Lower lobe of right lung (tissue), 2 donors: ENCODE data around the gene RECK. TPM values are rescaled to one million over a fixed set of nuclear protein-coding genes. Genes with fewer than 3 reads are reported as not detected.
"Not testable (repeated sequence)": the region's sequence is repeated elsewhere in the genome, so short reads cannot be mapped to it uniquely, and the experiment has no call there.

Experiments used
- ATAC-seq, 2 donors: fragments of 200-7000 bp; cut with Tn5 transposase; one replicate each; pipeline ENCODE4 v1.9.1; 2020 to 2022; ENCODE audit warnings: mild to moderate bottlenecking in 2 of 2, moderate library complexity in 2 of 2
- DNase-seq: peaks from one replicate; pipeline ENCODE4 v3.0.0-alpha.2; 2020
- H3K27ac ChIP-seq: fragments of 200-600 bp; one replicate; pipeline ENCODE4 v1.8.0; 2022
- H3K27me3 ChIP-seq: fragments of 200-600 bp; one replicate; pipeline ENCODE4 v1.8.0; 2022; ENCODE audit warnings: low read depth
- H3K36me3 ChIP-seq: fragments of 200-600 bp; one replicate; pipeline ENCODE4 v1.8.0; 2022; ENCODE audit warnings: mild to moderate bottlenecking
- H3K4me1 ChIP-seq: fragments of 200-600 bp; one replicate; pipeline ENCODE4 v1.8.0; 2022
- H3K4me3 ChIP-seq: fragments of 200-600 bp; one replicate; pipeline ENCODE4 v1.8.0; 2022; ENCODE audit warnings: mild to moderate bottlenecking
- H3K9me3 ChIP-seq: fragments of 200-600 bp; one replicate; pipeline ENCODE4 v1.8.0; 2022
- intact Hi-C: fragments of 100-400 bp; cut with DNase I; formaldehyde crosslinking; loops from one replicate; pipeline ENCODE4 v1.11.0; 2022
- total RNA-seq: library from RNA; stranded (reverse); fragmentation: NEBNext Ultra II Directional; extraction: Animal tissue kit (Norgen Biotek cat#: 25700); gene quantifications from one replicate; pipeline ENCODE4 v1.2.1, GENCODE V29; 2021
- TF ChIP-seq, protein P1 (sequence below): fragments of 200-600 bp; IDR thresholded peaks from one replicate; pipeline ENCODE4 v1.8.0; 2022; ENCODE audit warnings: antibody characterized with exemption, mild to moderate bottlenecking
- donor health status: DM: no; HTN: yes; CAD: no; lungs with severe emphysema.

Gene RECK
- total RNA-seq, 1 donor from 2014 or later, result 15.2 TPM

- DNase-seq (no peak), ATAC-seq (no peak)
- intact Hi-C loops, result no loop called here
- Histone ChIP-seq H3K36me3 (peaks cover 7% of the 10 kb centered on the region), H3K27ac (no peak overlapping the region), H3K27me3 (no peaks in the 10 kb centered on the region), H3K4me3 (no peak overlapping the region), H3K9me3 (no peaks in the 10 kb centered on the region), H3K4me1 (no peaks in the 10 kb centered on the region)
- TF ChIP-seq, protein P1, sequence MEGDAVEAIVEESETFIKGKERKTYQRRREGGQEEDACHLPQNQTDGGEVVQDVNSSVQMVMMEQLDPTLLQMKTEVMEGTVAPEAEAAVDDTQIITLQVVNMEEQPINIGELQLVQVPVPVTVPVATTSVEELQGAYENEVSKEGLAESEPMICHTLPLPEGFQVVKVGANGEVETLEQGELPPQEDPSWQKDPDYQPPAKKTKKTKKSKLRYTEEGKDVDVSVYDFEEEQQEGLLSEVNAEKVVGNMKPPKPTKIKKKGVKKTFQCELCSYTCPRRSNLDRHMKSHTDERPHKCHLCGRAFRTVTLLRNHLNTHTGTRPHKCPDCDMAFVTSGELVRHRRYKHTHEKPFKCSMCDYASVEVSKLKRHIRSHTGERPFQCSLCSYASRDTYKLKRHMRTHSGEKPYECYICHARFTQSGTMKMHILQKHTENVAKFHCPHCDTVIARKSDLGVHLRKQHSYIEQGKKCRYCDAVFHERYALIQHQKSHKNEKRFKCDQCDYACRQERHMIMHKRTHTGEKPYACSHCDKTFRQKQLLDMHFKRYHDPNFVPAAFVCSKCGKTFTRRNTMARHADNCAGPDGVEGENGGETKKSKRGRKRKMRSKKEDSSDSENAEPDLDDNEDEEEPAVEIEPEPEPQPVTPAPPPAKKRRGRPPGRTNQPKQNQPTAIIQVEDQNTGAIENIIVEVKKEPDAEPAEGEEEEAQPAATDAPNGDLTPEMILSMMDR, result no peak
Observed at GRCh38 chr9:36082931-36083330, 46.2 kb downstream of the RECK start.

GRCh38 chr9:36086442-36086841, 49.7 kb downstream of the RECK start:
- no peaks in the 10 kb centered on the region for H3K27me3 ChIP-seq
- intact Hi-C loops, result no loop called here
- no peaks in the 10 kb centered on the region for H3K9me3 ChIP-seq
- ATAC-seq (no peak), DNase-seq (no peak)
- no peak overlapping the region for H3K27ac ChIP-seq
- H3K4me1 ChIP-seq, result peaks cover 6% of the 10 kb centered on the region
- H3K4me3 ChIP-seq, result no peak overlapping the region
- H3K36me3 ChIP-seq, result peaks cover 7% of the 10 kb centered on the region
- TF ChIP-seq, protein P1, result no peak

GRCh38 chr9:36087054-36087453, 50.3 kb downstream of the RECK start:
- intact Hi-C loops, H3K9me3 ChIP-seq, H3K4me3 ChIP-seq, DNase-seq, H3K27me3 ChIP-seq, H3K27ac ChIP-seq, H3K36me3 ChIP-seq, ATAC-seq: not testable (repeated sequence)
- H3K4me1 ChIP-seq, result peaks cover 12% of the 10 kb centered on the region

GRCh38 chr9:36088020-36088419, 51.3 kb downstream of the RECK start:
- DNase-seq (no peak), ATAC-seq (no peak)
- peaks cover 20% of the 10 kb centered on the region for H3K4me1 ChIP-seq
- TF ChIP-seq, protein P1, result no peak
- no peak overlapping the region for H3K27ac ChIP-seq
- H3K9me3 ChIP-seq, result no peaks in the 10 kb centered on the region
- no peak overlapping the region for H3K4me3 ChIP-seq
- intact Hi-C loops, result no loop called here
- peaks cover 7% of the 10 kb centered on the region for H3K36me3 ChIP-seq
- no peaks in the 10 kb centered on the region for H3K27me3 ChIP-seq

GRCh38 chr9:36091026-36091953, 54.6 kb downstream of the RECK start:
- no peak overlapping the region for H3K4me3 ChIP-seq
- no peaks in the 10 kb centered on the region for H3K27me3 ChIP-seq
- peaks cover 22% of the 10 kb centered on the region for H3K4me1 ChIP-seq
- ATAC-seq (no peak), DNase-seq (no peak)
- H3K36me3 ChIP-seq, result peaks cover under 1% of the 10 kb centered on the region
- no peak overlapping the region for H3K27ac ChIP-seq
- intact Hi-C loops, result no loop called here
- H3K9me3 ChIP-seq, result no peaks in the 10 kb centered on the region
- TF ChIP-seq, protein P1, result no peak

GRCh38 chr9:36092014-36092413, 55.3 kb downstream of the RECK start:
- no peak for ATAC-seq
- TF ChIP-seq, protein P1, result no peak
- Histone ChIP-seq H3K9me3 (no peaks in the 10 kb centered on the region), H3K4me1 (peaks cover 22% of the 10 kb centered on the region), H3K36me3 (no peaks in the 10 kb centered on the region), H3K27me3 (no peaks in the 10 kb centered on the region), H3K4me3 (no peak overlapping the region), H3K27ac (peak overlapping the region; percentile 34)
- intact Hi-C loops, result no loop called here
- no peak for DNase-seq
